ENCODE data around the gene GOLGA6L4. TPM values are rescaled to one million over a fixed set of nuclear protein-coding genes. Genes with fewer than 3 reads are reported as not detected.
"Not testable (repeated sequence)": the region's sequence is repeated elsewhere in the genome, so short reads cannot be mapped to it uniquely, and the experiment has no call there.

GOLGA6L4 gene
- 0.67 and 0.92 TPM in 2 replicates for polyA plus RNA-seq (2011; rRNA removed)
- 0.66 and 2.1 TPM in 2 replicates for polyA minus RNA-seq (2011; rRNA and poly(A)+ RNA removed)

GRCh38 chr15:84235573-84235972, at the start of gene GOLGA6L4:
Gene GOLGA6L4, plus strand, starts transcription at chr15:84235773. Its CDS starts 62 bp downstream, at chr15:84235835.
- POLR2A ChIA-PET; H3K4me3 ChIP-seq (ENCODE audit: low read depth, low read length); DNase-seq (ENCODE audit: low read depth); H3K27me3 ChIP-seq (ENCODE audit: control insufficient read depth, insufficient read depth, low read length); CTCF ChIA-PET; H3K36me3 ChIP-seq (ENCODE audit: control insufficient read depth, insufficient read depth, low read length): not testable (repeated sequence)

DNA sequence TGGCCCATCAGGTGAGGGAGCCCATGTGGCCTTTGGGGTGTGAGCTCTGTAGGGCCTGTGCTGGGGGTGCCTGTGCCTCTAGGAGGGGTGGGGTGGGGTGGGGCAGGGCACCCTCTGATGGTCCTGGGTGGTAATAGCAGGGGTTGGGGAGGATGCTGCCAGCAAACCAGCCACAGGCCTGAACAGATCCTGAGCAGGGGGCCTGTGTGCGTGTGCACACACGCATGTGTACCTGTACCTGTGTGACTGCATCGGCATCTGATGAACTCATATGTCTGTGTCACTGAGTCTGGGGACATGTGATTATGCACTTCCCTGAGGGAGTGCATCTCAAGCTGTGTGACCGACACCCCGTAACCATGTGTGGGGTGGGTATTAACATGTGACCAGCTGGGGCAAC, 42.6 kb upstream of the GOLGA6L4 start:
- H3K27me3 ChIP-seq (ENCODE audit: control insufficient read depth, insufficient read depth, low read length); POLR2A ChIA-PET; H3K4me3 ChIP-seq (ENCODE audit: low read depth, low read length); H3K36me3 ChIP-seq (ENCODE audit: control insufficient read depth, insufficient read depth, low read length); CTCF ChIA-PET; DNase-seq (ENCODE audit: low read depth): not testable (repeated sequence)

GRCh38 chr15:84195603-84196002, 40.0 kb upstream of the GOLGA6L4 start:
- H3K27me3 ChIP-seq (ENCODE audit: control insufficient read depth, insufficient read depth, low read length); H3K4me3 ChIP-seq (ENCODE audit: low read depth, low read length); CTCF ChIA-PET; POLR2A ChIA-PET; H3K36me3 ChIP-seq (ENCODE audit: control insufficient read depth, insufficient read depth, low read length); DNase-seq (ENCODE audit: low read depth): not testable (repeated sequence)

- DNase-seq (ENCODE audit: low read depth); H3K27me3 ChIP-seq (ENCODE audit: control insufficient read depth, insufficient read depth, low read length); CTCF ChIA-PET; H3K4me3 ChIP-seq (ENCODE audit: low read depth, low read length); H3K36me3 ChIP-seq (ENCODE audit: control insufficient read depth, insufficient read depth, low read length); POLR2A ChIA-PET: not testable (repeated sequence)
Measured at GRCh38 chr15:84196530-84197188, 38.9 kb upstream of the GOLGA6L4 start.

- H3K27me3 ChIP-seq (ENCODE audit: control insufficient read depth, insufficient read depth, low read length); H3K4me3 ChIP-seq (ENCODE audit: low read depth, low read length); POLR2A ChIA-PET; H3K36me3 ChIP-seq (ENCODE audit: control insufficient read depth, insufficient read depth, low read length); CTCF ChIA-PET; DNase-seq (ENCODE audit: low read depth): not testable (repeated sequence)
Measured at GRCh38 chr15:84199865-84200264, 35.7 kb upstream of the GOLGA6L4 start.

GRCh38 chr15:84246441-84246840, 10.9 kb downstream of the GOLGA6L4 start:
- CTCF ChIA-PET; H3K27me3 ChIP-seq (ENCODE audit: control insufficient read depth, insufficient read depth, low read length); DNase-seq (ENCODE audit: low read depth); H3K36me3 ChIP-seq (ENCODE audit: control insufficient read depth, insufficient read depth, low read length); H3K4me3 ChIP-seq (ENCODE audit: low read depth, low read length); POLR2A ChIA-PET: not testable (repeated sequence)

Small RNA genes lying within 50 kb of the gene (small RNA-seq; reads per million reads assigned to genes)
- gene RN7SL331P (ENCODE audit: insufficient read length, low read depth, low replicate concordance) (not detected), gene UBE2Q2P8 (ENCODE audit: insufficient read length, low read depth, low replicate concordance) (not detected)

Data from BJ (cell line).